H9 (cell line): ENCODE results near the gene RDM1. TPM values are rescaled to one million over a fixed set of nuclear protein-coding genes. Genes with fewer than 3 reads are reported as not detected.

ENCODE experiments used
- DNase-seq: peaks from one replicate; pipeline ENCODE4 v3.0.0-alpha.2; 2017
- H2AFZ ChIP-seq: one replicate; pipeline ENCODE4 v1.6.1; 2013; ENCODE audit warnings: mild to moderate bottlenecking, low read length, control low read depth, moderate library complexity
- H2AK5ac ChIP-seq: 2 replicates; pipeline ENCODE4 v1.6.1; 2013; ENCODE audit warnings: low read length, control low read depth, mixed read lengths; ENCODE audit not compliant: insufficient read length
- H2BK120ac ChIP-seq: one replicate; pipeline ENCODE4 v1.6.1; 2013; ENCODE audit warnings: low read depth, mild to moderate bottlenecking, low read length, control low read depth, inconsistent platforms; ENCODE audit not compliant: poor library complexity, severe bottlenecking
- H2BK12ac ChIP-seq: 2 replicates; pipeline ENCODE4 v1.6.1; 2013; ENCODE audit warnings: low read length, control low read depth, mixed read lengths, low read depth; ENCODE audit not compliant: insufficient read length
- H2BK15ac ChIP-seq: 2 replicates; pipeline ENCODE4 v1.6.1; 2013; ENCODE audit warnings: low read depth, low read length, control low read depth
- H2BK20ac ChIP-seq: one replicate; pipeline ENCODE4 v1.6.1; 2013; ENCODE audit warnings: low read depth, mild to moderate bottlenecking, low read length, control low read depth, inconsistent platforms; ENCODE audit not compliant: poor library complexity, severe bottlenecking
- H2BK5ac ChIP-seq: 2 replicates; pipeline ENCODE4 v1.6.1; 2013; ENCODE audit warnings: low read length, control low read depth, mixed read lengths; ENCODE audit not compliant: insufficient read length
- H3K14ac ChIP-seq: 2 replicates; pipeline ENCODE4 v1.6.1; 2013; ENCODE audit warnings: low read length, control low read depth; ENCODE audit not compliant: insufficient read depth
- H3K18ac ChIP-seq: 2 replicates; pipeline ENCODE4 v1.6.1; 2013; ENCODE audit warnings: low read depth, mild to moderate bottlenecking, mixed read lengths, low read length, control low read depth; ENCODE audit not compliant: insufficient read length
- H3K23ac ChIP-seq: 2 replicates; pipeline ENCODE4 v1.6.1; 2013; ENCODE audit warnings: low read length, control low read depth, mixed read lengths, low read depth; ENCODE audit not compliant: insufficient read length
- H3K23me2 ChIP-seq: 2 replicates; pipeline ENCODE4 v1.6.1; 2013; ENCODE audit warnings: low read depth, mild to moderate bottlenecking, mixed read lengths, low read length, control low read depth; ENCODE audit not compliant: insufficient read length, poor library complexity, severe bottlenecking
- H3K27ac ChIP-seq: 2 replicates; pipeline ENCODE4 v1.5.1; 2013; ENCODE audit warnings: low read length, control low read depth, mixed read lengths, low read depth; ENCODE audit not compliant: insufficient read length
- H3K27me3 ChIP-seq: 2 replicates; pipeline ENCODE4 v1.6.1; 2013; ENCODE audit warnings: low read length, control low read depth, inconsistent platforms; ENCODE audit not compliant: insufficient read depth
- H3K4ac ChIP-seq: 2 replicates; pipeline ENCODE4 v1.6.1; 2013; ENCODE audit warnings: low read depth, mild to moderate bottlenecking, control low read depth, inconsistent platforms, low read length, moderate library complexity
- H3K4me1 ChIP-seq: 2 replicates; pipeline ENCODE4 v1.6.1; 2013; ENCODE audit warnings: low read length, control low read depth, inconsistent platforms; ENCODE audit not compliant: insufficient read depth
- H3K4me2 ChIP-seq: 2 replicates; pipeline ENCODE4 v1.6.1; 2013; ENCODE audit warnings: low read length, control low read depth, mixed read lengths; ENCODE audit not compliant: insufficient read length, insufficient read depth
- H3K56ac ChIP-seq: 2 replicates; pipeline ENCODE4 v1.6.1; 2013; ENCODE audit warnings: low read depth, mild to moderate bottlenecking, mixed read lengths, low read length, control low read depth; ENCODE audit not compliant: insufficient read length
- H3K79me1 ChIP-seq: 2 replicates; pipeline ENCODE4 v1.6.1; 2013; ENCODE audit warnings: low read depth, mild to moderate bottlenecking, moderate library complexity, low read length, control low read depth, inconsistent platforms; ENCODE audit not compliant: insufficient read depth, poor library complexity, severe bottlenecking
- H3K79me2 ChIP-seq: 2 replicates; pipeline ENCODE4 v1.6.1; 2013; ENCODE audit warnings: low read length, control low read depth, inconsistent platforms; ENCODE audit not compliant: insufficient read depth
- H3K9ac ChIP-seq: 2 replicates; pipeline ENCODE4 v1.6.1; 2013; ENCODE audit warnings: low read length, control low read depth, mixed read lengths; ENCODE audit not compliant: insufficient read length; ENCODE audit errors: extremely low read depth
- H3K9me3 ChIP-seq: one replicate; pipeline ENCODE4 v1.6.1; 2013; ENCODE audit warnings: low read depth, low read length, inconsistent platforms; ENCODE audit not compliant: control insufficient read depth
- H3T11ph ChIP-seq: one replicate; pipeline ENCODE4 v1.6.1; 2013; ENCODE audit warnings: mild to moderate bottlenecking, low read length, control low read depth, inconsistent platforms
- H4K20me1 ChIP-seq: one replicate; pipeline ENCODE4 v1.6.1; 2013; ENCODE audit not compliant: control insufficient read depth, insufficient read length, insufficient read depth
- H4K5ac ChIP-seq: 2 replicates; pipeline ENCODE4 v1.6.1; 2013; ENCODE audit warnings: low read depth, mild to moderate bottlenecking, mixed read lengths, low read length, control low read depth; ENCODE audit not compliant: insufficient read length
- H4K8ac ChIP-seq: replicated peaks from 2 replicates; pipeline ENCODE4 v1.6.1; 2013; ENCODE audit warnings: low read length, control low read depth, mixed read lengths, low read depth; ENCODE audit not compliant: insufficient read length
- H4K91ac ChIP-seq: 2 replicates; pipeline ENCODE4 v1.6.1; 2013; ENCODE audit warnings: low read depth, mild to moderate bottlenecking, moderate library complexity, mixed read lengths, low read length, control low read depth; ENCODE audit not compliant: insufficient read length
- H3K27ac Mint-ChIP-seq, 3 experiments: 2 replicates in 2 of 3; 3 replicates in 1 of 3; pipeline ENCODE4 v1.8.0; 2020 to 2021; ENCODE audit warnings: mixed read lengths in 3 of 3, mild to moderate bottlenecking in 1 of 3, moderate library complexity in 1 of 3
- H3K27me3 Mint-ChIP-seq: 2 replicates; pipeline ENCODE4 v1.8.0; 2021; ENCODE audit warnings: low read depth, mild to moderate bottlenecking, moderate library complexity, mixed read lengths
- H3K36me3 Mint-ChIP-seq, 3 experiments: 2 replicates in 2 of 3; 3 replicates in 1 of 3; pipeline ENCODE4 v1.8.0; 2020 to 2021; ENCODE audit warnings: low read depth in 3 of 3, mixed read lengths in 3 of 3; ENCODE audit not compliant: insufficient read depth in 1 of 3
- H3K4me1 Mint-ChIP-seq, 2 experiments: 2 replicates each; pipeline ENCODE4 v1.8.0; 2020; ENCODE audit warnings: mixed read lengths in 2 of 2
- H3K4me3 Mint-ChIP-seq, 2 experiments: 2 replicates in 1 of 2; 3 replicates in 1 of 2; pipeline ENCODE4 v1.8.0; 2020 to 2021; ENCODE audit warnings: mild to moderate bottlenecking in 2 of 2, mixed read lengths in 2 of 2, moderate library complexity in 1 of 2
- H3K9me3 Mint-ChIP-seq, 2 experiments: 2 replicates in 1 of 2; 3 replicates in 1 of 2; pipeline ENCODE4 v1.8.0; 2020; ENCODE audit warnings: mild to moderate bottlenecking in 2 of 2, mixed read lengths in 2 of 2, moderate library complexity in 1 of 2
- WGBS: extraction: QIAGEN DNeasy Blood & Tissue Kit; methylation state at CpG from one replicate; pipeline ENCODE4 v1.1.7; 2013; ENCODE audit warnings: missing lambda C conversion rate, low lambda C conversion rate, mixed read lengths; ENCODE audit not compliant: insufficient read length; ENCODE audit errors: extremely low coverage; 5-methylcytosine and 5-hydroxymethylcytosine counted together
- total RNA-seq: library from RNA; stranded (reverse); gene quantifications from 2 replicates; pipeline ENCODE4 v1.2.1, GENCODE V29; 2021
- TF ChIP-seq, protein P1 (sequence below): fragments of 200-600 bp; sonication (generic); conservative IDR thresholded peaks from 3 replicates; pipeline ENCODE4 v1.8.0; 2021; ENCODE audit warnings: antibody characterized with exemption, mild to moderate bottlenecking

RDM1 gene
- total RNA-seq, 1 experiment from 2014 or later, result 9.0 TPM

DNA sequence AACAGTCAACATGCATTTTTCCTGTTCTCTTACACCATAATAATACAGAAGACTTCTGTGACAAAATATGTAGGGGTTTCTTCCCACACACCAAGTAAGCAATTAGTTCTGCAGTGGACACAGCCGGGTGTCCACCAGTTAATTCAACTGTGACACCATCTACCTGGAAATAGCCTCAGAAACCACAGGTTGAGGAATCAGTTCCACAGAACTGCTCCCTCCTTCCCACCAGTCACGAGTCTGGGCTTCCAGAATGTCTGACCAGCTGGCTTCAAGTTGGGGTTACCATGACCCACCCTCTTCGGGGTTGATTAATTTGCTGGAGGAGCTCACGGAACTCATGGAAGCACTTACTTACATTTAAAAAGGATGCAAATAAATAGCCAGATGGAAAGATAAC lies 36.8 kb downstream of the RDM1 start:
- H3K27ac ChIP-seq, result no peak overlapping the region
- peaks cover 15 to 20% of the 10 kb centered on the region in 2 experiments for H3K4me1 Mint-ChIP-seq
- no peak overlapping the region for H3K4me3 Mint-ChIP-seq
- H3K23me2 ChIP-seq, result no peaks in the 10 kb centered on the region
- no peaks in the 10 kb centered on the region for H3K9me3 ChIP-seq
- DNase-seq, result no peak
- no peaks in the 10 kb centered on the region for H3K79me1 ChIP-seq
- no peak overlapping the region for H3K18ac ChIP-seq
- no peak overlapping the region for H4K8ac ChIP-seq
- no peak overlapping the region for H3T11ph ChIP-seq
- H2BK20ac ChIP-seq, result no peak overlapping the region
- H3K23ac ChIP-seq, result no peak overlapping the region
- H2BK120ac ChIP-seq, result no peak overlapping the region
- peaks cover 2% of the 10 kb centered on the region; the same call in 1 of the 2 replicates for H3K4me1 ChIP-seq
- no peaks in the 10 kb centered on the region for H3K9me3 Mint-ChIP-seq
- TF ChIP-seq, protein P1, sequence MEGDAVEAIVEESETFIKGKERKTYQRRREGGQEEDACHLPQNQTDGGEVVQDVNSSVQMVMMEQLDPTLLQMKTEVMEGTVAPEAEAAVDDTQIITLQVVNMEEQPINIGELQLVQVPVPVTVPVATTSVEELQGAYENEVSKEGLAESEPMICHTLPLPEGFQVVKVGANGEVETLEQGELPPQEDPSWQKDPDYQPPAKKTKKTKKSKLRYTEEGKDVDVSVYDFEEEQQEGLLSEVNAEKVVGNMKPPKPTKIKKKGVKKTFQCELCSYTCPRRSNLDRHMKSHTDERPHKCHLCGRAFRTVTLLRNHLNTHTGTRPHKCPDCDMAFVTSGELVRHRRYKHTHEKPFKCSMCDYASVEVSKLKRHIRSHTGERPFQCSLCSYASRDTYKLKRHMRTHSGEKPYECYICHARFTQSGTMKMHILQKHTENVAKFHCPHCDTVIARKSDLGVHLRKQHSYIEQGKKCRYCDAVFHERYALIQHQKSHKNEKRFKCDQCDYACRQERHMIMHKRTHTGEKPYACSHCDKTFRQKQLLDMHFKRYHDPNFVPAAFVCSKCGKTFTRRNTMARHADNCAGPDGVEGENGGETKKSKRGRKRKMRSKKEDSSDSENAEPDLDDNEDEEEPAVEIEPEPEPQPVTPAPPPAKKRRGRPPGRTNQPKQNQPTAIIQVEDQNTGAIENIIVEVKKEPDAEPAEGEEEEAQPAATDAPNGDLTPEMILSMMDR, result no peak
- no CpG with 5 or more reads among the region's 4 CpGs for WGBS
- H2BK5ac ChIP-seq, result no peak overlapping the region
- no peaks in the 10 kb centered on the region; the same call in 1 of the 2 replicates for H3K27me3 Mint-ChIP-seq
- H2BK12ac ChIP-seq, result no peak overlapping the region
- H2AFZ ChIP-seq, result no peak overlapping the region
- H4K91ac ChIP-seq, result no peak overlapping the region
- no peak overlapping the region for H3K4ac ChIP-seq
- no peak overlapping the region for H3K4me2 ChIP-seq
- no peak overlapping the region for H3K14ac ChIP-seq
- no peaks in the 10 kb centered on the region for H3K27me3 ChIP-seq
- no peak overlapping the region for H2AK5ac ChIP-seq
- H3K79me2 ChIP-seq, result no peaks in the 10 kb centered on the region
- no peak overlapping the region for H3K9ac ChIP-seq
- H3K27ac Mint-ChIP-seq, result no peak overlapping the region
- H3K36me3 Mint-ChIP-seq, result no peaks in the 10 kb centered on the region
- H2BK15ac ChIP-seq, result no peak overlapping the region
- no peak overlapping the region for H4K5ac ChIP-seq
- no peak overlapping the region for H3K56ac ChIP-seq
- H4K20me1 ChIP-seq, result no peaks in the 10 kb centered on the region
